ENCODE data around the gene CIROP. TPM values are rescaled to one million over a fixed set of nuclear protein-coding genes. Genes with fewer than 3 reads are reported as not detected.

CIROP gene
- total and polyA plus RNA-seq, 2 donors (not counting 1 experiment from before 2014, with no cell fraction given): not detected

GRCh38 chr14:23093104-23093503, 11.7 kb downstream of the CIROP start:
- H3K4me1 ChIP-seq (ENCODE audit: control insufficient read depth in 2 of 2, insufficient read depth in 2 of 2, low read length in 2 of 2): peaks cover 20 to 24% of the 10 kb centered on the region in 2 donors
- peak overlapping the region; percentile 83 for H3K9ac ChIP-seq (ENCODE audit: low read length)
- POLR2A ChIA-PET: no interaction called here
- no peaks in the 10 kb centered on the region for H3K27me3 Mint-ChIP-seq
- 100% methylated on average over 1 of the region's 2 CpGs for WGBS (ENCODE audit: insufficient coverage)
- CTCF ChIA-PET: interaction anchor here (0.8 to 3.7 kb wide), 5 partner anchors 16 to 107 kb away, joined by 3 to 29 read pairs (median 3); no protein-coding TSS in a partner anchor
- ATAC-seq (ENCODE audit: low read depth) (no peak), DNase-seq (no peak)
- no peaks in the 10 kb centered on the region for H3K9me3 Mint-ChIP-seq (ENCODE audit: insufficient read depth)
- peaks cover 8 to 57% of the 10 kb centered on the region in 2 experiments for H3K36me3 ChIP-seq (replicated peaks in 1 of 2; ENCODE audit: control extremely low read depth in 1 of 2, control insufficient read depth in 1 of 2, extremely low read depth in 1 of 2, insufficient read depth in 2 of 2, low read length in 1 of 2)
- H3K4me3 Mint-ChIP-seq: peak overlapping the region; percentile 59
- H3K4me3 ChIP-seq (ENCODE audit: control extremely low read depth in 1 of 5, extremely low read depth in 1 of 5, insufficient read depth in 1 of 5, low read depth in 2 of 5, low read length in 4 of 5): no peak overlapping the region
- no peaks in the 10 kb centered on the region for H3K9me3 ChIP-seq (ENCODE audit: control extremely low read depth in 1 of 3, control insufficient read depth in 2 of 3, insufficient read depth in 1 of 3, low read length in 2 of 3)
- no peak overlapping the region for H2AFZ ChIP-seq (ENCODE audit: insufficient read depth, low read depth, low read length, poor library complexity, severe bottlenecking)
- intact Hi-C loops (cut with micrococcal nuclease): loop anchor here (5.0 to 10.0 kb wide), 5 partner anchors 36 to 1828 kb away; partner anchors contain the start of genes CDH24, EMC9, HNRNPC and PSME2
- H3K4me1 Mint-ChIP-seq: peaks cover 33% of the 10 kb centered on the region
- H3K27me3 ChIP-seq (replicated peaks in 1 of 4; ENCODE audit: control extremely low read depth in 1 of 4, control insufficient read depth in 3 of 4, insufficient read depth in 4 of 4, low read length in 3 of 4): no peaks in the 10 kb centered on the region
- H3K27ac Mint-ChIP-seq: peak overlapping the region; percentile 2
- H4K20me1 ChIP-seq (ENCODE audit: control insufficient read depth, insufficient read depth, low read length, poor library complexity, severe bottlenecking): peaks cover 57% of the 10 kb centered on the region
- TF ChIP-seq, protein P1, sequence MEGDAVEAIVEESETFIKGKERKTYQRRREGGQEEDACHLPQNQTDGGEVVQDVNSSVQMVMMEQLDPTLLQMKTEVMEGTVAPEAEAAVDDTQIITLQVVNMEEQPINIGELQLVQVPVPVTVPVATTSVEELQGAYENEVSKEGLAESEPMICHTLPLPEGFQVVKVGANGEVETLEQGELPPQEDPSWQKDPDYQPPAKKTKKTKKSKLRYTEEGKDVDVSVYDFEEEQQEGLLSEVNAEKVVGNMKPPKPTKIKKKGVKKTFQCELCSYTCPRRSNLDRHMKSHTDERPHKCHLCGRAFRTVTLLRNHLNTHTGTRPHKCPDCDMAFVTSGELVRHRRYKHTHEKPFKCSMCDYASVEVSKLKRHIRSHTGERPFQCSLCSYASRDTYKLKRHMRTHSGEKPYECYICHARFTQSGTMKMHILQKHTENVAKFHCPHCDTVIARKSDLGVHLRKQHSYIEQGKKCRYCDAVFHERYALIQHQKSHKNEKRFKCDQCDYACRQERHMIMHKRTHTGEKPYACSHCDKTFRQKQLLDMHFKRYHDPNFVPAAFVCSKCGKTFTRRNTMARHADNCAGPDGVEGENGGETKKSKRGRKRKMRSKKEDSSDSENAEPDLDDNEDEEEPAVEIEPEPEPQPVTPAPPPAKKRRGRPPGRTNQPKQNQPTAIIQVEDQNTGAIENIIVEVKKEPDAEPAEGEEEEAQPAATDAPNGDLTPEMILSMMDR (IDR thresholded peaks at IDR 0.05): no peak
- no peak for TF ChIP-seq EZH2 (IDR thresholded peaks at IDR 0.05; ENCODE audit: borderline replicate concordance, insufficient read depth, low read depth, low read length, poor library complexity, severe bottlenecking)
- H3K27ac ChIP-seq (ENCODE audit: low read length in 2 of 2): no peak overlapping the region
- peaks cover 93% of the 10 kb centered on the region for H3K79me2 ChIP-seq (ENCODE audit: control insufficient read depth, insufficient read depth, low read length)
- peak overlapping the region; percentile 85 for H3K4me2 ChIP-seq (replicated peaks; ENCODE audit: low read depth, low read length, poor library complexity, severe bottlenecking)
